ENCODE results near the gene TMED10. TPM values are rescaled to one million over a fixed set of nuclear protein-coding genes. Genes with fewer than 3 reads are reported as not detected.

The TMED10 gene
- total RNA-seq, 2 donors from 2014 or later = 261 to 325 TPM

DNA sequence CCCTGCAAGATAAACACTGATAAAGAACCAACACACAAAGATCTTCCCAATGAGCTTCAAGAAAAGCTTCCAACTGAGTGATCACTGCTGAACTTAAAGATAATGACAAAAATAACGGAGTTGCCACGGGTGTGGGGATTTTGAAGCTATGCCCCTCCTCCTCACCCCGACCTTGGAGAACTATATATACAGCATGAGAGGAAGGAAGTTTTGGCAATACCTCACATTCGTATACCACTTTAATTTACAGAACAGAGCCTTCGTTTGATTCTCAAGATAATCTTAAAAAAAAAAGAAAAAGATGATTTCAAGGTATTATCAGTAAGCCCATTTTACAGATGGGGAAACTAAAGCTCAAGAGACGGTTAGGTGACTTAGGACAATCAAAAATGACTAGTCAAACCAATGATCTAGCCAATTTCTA, 50.3 kb downstream of the TMED10 start:
- Histone ChIP-seq H3K27me3 (no peaks in the 10 kb centered on the region), H3K9me3 (no peaks in the 10 kb centered on the region), H3K4me3 (peak overlapping the region; percentile 75 to 77), H3K4me1 (peaks cover 0 to 32% of the 10 kb centered on the region in 2 donors), H3K27ac (peak overlapping the region; percentile 94 to 96), H3K36me3 (peaks cover 3% of the 10 kb centered on the region)
- no peak for DNase-seq (ENCODE audit: low spot score)
- TF ChIP-seq, protein P1, sequence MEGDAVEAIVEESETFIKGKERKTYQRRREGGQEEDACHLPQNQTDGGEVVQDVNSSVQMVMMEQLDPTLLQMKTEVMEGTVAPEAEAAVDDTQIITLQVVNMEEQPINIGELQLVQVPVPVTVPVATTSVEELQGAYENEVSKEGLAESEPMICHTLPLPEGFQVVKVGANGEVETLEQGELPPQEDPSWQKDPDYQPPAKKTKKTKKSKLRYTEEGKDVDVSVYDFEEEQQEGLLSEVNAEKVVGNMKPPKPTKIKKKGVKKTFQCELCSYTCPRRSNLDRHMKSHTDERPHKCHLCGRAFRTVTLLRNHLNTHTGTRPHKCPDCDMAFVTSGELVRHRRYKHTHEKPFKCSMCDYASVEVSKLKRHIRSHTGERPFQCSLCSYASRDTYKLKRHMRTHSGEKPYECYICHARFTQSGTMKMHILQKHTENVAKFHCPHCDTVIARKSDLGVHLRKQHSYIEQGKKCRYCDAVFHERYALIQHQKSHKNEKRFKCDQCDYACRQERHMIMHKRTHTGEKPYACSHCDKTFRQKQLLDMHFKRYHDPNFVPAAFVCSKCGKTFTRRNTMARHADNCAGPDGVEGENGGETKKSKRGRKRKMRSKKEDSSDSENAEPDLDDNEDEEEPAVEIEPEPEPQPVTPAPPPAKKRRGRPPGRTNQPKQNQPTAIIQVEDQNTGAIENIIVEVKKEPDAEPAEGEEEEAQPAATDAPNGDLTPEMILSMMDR (IDR thresholded peaks at IDR 0.05) = no peak

DNA sequence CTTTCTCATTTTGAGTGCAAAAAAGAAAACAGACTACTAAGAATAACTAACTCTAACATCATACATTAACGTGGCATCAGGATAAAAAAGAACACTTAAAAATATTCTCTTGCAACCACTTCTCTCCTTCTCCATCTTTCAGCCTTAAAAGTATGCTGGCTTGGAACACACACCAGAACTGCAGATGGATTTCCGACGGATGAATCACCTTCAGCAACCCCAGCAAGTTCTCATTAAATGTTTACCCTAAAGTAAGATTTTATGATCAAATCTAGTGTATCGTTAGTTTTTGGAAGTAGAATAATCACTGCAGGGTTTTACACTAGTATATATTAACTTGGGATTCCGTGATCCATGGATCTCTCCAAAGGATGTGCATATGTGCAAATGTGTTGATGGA, 50.8 kb downstream of the TMED10 start:
- Histone ChIP-seq H3K36me3 (peaks cover 3% of the 10 kb centered on the region), H3K27me3 (no peaks in the 10 kb centered on the region), H3K4me3 (no peak overlapping the region), H3K9me3 (no peaks in the 10 kb centered on the region), H3K4me1 (peaks cover 0 to 32% of the 10 kb centered on the region in 2 donors), H3K27ac (peak overlapping the region; percentile 94 to 96)
- DNase-seq (ENCODE audit: low spot score) = no peak
- TF ChIP-seq, protein P1 (IDR thresholded peaks at IDR 0.05) = no peak

DNA sequence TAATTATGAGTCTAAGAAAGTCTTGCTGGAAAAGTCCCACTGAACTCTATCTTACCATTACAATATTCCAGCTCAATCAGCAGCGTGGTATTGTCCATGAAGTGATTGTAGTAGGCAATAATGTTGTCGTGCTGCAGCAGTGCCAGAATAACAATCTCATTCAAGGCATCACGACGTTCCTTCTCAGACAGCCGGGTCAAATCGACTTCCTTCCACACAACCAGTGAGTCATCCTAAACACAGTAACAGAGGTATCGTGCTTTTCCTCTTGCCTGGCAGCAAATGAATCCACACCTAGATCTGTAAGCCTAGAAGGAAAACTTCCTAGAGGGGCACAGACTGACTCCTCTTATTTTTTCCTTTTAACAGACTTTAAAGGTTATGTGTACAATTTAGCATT, 52.4 kb downstream of the TMED10 start:
- Histone ChIP-seq H3K27ac (peak overlapping the region in 1 of 2 donors; percentile 17), H3K27me3 (no peaks in the 10 kb centered on the region), H3K4me3 (no peak overlapping the region), H3K9me3 (no peaks in the 10 kb centered on the region), H3K4me1 (peaks cover 0 to 32% of the 10 kb centered on the region in 2 donors), H3K36me3 (peaks cover 16% of the 10 kb centered on the region)
- peak; percentile 73 for DNase-seq (ENCODE audit: low spot score)
- TF ChIP-seq, protein P1 (IDR thresholded peaks at IDR 0.05) = no peak

DNA sequence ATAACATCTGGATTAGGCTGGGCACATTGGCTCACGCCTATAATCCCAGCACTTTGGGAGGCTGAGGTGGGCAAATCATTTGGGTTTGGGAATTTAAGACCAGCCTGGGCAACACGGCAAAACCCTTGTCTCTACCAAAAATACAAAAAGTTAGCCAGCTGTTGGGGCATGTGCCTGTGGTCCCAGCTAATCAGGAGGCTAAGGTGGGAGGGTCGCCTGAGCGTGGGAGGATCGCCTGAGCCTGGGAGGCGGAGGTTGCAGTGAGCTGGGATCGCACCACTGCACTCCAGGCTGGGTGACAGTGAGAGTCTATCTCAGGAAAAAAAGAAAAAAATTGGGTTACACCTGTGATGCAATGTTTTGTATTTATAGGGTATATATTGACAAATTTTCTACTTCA, 54.9 kb downstream of the TMED10 start:
- no peaks in the 10 kb centered on the region for H3K27me3 ChIP-seq
- no peak overlapping the region for H3K4me3 ChIP-seq
- H3K9me3 ChIP-seq = no peaks in the 10 kb centered on the region
- peaks cover 24% of the 10 kb centered on the region for H3K36me3 ChIP-seq
- TF ChIP-seq, protein P1 (IDR thresholded peaks at IDR 0.05) = no peak
- DNase-seq (ENCODE audit: low spot score) = no peak
- no peak overlapping the region for H3K27ac ChIP-seq
- H3K4me1 ChIP-seq = peaks cover 0 to 22% of the 10 kb centered on the region in 2 donors

DNA sequence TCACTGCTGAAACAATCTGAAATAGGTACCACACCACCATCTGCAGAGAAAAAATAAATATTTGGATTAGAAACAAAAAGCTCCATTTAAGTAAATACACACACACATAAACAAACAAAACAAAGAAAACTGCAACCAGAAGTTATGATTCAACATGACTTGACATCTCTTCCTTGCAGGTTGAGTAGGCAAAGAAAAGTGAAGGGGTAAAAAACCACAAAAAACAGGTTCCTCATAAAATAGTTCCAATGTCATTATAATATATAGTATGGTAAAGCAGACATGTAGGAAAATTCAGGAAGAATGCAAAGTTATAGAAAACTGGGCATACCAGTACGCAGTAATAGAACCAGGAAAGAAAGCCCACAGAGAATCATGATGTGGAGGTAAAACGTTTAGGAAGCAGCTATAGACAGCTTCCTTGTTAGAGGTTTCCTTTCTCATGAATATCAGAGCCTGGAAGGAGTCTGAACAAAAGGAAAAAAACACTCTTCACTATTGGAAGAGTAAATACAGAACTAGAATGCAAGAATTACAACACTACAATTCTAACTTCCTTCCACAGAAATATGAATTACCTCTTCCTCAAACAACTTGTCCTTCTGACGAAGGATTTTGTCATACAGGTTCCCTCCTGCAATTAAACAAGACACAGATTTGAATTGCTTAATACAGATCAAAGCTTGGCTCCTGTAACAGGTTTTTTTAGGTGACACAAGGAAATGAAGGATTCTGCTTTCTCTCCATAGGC, 55.7 kb downstream of the TMED10 start:
- H3K4me1 ChIP-seq = peaks cover 0 to 17% of the 10 kb centered on the region in 2 donors
- DNase-seq (ENCODE audit: low spot score) = no peak
- H3K9me3 ChIP-seq = no peaks in the 10 kb centered on the region
- no peaks in the 10 kb centered on the region for H3K27me3 ChIP-seq
- H3K27ac ChIP-seq = no peak overlapping the region
- TF ChIP-seq, protein P1 (IDR thresholded peaks at IDR 0.05) = no peak
- peaks cover 32% of the 10 kb centered on the region for H3K36me3 ChIP-seq
- no peak overlapping the region for H3K4me3 ChIP-seq

Data from right atrium auricular region (tissue), 2 donors.